Measurements from ENCODE around the gene VDR.
"Not testable (repeated sequence)": the region's sequence is repeated elsewhere in the genome, so short reads cannot be mapped to it uniquely, and the experiment has no call there.

Gene VDR

DNA sequence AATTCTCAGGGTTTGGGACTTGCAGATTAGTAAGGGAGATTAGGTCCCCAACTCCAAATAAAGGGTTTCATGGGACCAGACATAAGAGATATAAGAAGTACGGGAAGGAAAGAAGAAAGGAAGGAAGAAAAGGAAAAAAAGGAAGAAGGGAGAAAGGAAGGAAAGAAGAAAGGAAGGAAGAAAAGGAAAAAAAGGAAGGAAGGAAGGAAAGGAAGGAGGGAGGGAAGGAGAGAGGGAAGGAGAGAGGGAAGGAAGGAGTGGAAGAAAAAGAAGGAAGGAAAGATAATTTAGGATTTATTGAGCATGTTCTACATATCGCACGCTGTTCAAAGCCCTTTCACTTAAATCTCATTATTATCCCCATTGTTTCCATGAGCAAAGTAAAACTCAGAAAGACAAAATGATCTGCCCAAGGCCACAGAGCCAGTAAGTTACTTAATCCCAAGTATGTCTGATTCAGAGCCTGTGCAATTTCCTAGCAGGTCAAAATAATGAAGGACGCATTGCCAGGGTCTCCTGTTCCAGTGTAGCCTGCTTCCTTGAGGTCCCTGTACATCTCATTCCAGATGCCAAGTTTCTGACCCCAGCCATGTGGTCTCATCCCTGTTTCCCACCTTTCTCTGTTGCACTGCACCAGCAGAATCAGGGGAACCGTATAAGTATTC, 81.2 kb downstream of the VDR start:
- DNase-seq = no peak

DNA sequence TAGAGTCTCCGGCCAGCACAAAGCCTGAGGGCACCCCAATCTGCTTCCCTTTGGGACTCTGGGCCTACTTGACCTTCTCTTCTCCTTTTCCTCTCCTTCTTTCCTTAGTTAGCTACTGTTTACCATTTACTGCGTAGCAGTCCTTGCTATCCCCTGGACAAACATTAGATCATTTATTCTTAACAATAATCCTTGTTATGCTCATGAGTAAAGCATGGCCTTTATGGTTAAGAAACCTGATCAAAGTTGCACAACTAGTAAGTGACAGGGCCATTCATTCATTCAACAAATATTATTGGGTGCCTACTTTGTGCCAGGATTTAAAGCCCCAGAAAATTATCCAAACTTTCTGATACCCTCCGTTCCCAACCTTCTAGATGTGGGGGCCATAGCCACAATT, 81.9 kb downstream of the VDR start:
- no peak for DNase-seq

DNA sequence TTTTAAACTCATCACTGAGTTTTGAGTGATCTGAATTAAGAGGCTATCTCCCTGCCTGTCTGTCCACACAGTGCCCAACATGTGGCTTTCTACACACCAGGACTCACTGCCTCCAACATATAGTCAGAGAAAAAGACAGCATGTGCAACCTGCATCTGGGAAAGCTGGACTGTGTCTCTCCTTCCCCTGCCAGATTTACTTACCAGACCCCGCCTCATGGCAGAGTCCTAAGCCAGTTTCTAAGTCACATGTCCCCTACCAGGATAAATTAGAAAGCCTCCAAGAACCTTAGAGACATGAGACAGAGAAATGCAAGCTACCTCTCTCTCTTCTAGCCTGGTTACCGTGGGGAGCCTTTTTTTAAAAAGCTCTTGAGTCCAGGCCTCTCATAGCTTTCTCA, 82.4 kb downstream of the VDR start:
- no peak for DNase-seq

DNA sequence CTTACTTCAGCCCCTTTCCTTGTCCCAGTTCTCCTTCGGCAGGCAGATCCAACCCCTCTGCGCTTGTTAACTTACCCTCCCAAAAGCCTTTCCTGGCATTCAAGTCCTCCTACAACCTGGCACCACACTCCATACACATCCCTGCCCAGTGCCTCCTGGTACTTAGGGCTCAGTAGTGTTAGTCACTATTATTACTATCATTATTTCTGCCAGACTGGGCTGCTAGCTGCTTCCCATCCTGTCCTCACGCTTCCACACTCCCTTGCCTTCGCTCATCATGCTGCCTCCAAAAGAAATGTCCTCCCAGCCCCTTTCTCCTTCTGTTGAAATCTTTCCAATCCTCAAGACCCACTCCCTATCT, 83.5 kb downstream of the VDR start:
- DNase-seq = no peak

DNA sequence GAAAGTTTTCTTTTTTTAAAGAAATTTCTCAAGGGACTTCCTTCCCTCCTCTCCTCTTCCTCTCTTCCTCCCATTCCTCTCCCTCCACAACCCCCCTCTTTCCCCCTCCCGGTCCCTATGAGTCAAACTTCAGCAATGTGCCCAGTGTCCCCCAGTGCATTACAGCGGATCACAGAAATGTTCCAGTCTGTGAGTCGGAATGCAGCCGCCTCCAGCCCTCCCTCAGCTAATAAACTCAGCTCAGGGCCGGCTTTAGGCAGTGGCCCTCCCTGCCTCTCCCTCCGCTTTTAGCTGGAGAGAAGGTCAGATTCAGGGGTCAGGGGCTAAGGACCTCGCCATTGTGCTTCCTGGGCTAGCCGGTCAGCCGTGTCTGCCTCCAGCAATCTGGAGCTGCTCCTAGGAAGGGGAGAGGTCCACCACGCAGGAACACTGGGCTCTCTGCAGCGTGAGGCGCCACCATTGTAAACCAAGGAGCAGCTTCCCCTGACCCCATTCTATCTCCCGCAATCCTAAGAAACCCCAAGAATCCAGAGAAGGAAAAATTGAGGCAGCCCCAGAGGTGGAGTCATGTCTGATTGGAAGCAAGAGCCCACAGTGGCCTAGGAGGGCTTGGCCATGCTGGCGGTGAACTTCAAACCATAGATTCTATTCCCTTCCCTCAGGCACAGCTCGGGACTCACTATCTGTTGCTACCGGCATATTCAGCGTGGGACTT, 84.0 kb downstream of the VDR start:
- DNase-seq = peak; percentile 76 to 83

DNA sequence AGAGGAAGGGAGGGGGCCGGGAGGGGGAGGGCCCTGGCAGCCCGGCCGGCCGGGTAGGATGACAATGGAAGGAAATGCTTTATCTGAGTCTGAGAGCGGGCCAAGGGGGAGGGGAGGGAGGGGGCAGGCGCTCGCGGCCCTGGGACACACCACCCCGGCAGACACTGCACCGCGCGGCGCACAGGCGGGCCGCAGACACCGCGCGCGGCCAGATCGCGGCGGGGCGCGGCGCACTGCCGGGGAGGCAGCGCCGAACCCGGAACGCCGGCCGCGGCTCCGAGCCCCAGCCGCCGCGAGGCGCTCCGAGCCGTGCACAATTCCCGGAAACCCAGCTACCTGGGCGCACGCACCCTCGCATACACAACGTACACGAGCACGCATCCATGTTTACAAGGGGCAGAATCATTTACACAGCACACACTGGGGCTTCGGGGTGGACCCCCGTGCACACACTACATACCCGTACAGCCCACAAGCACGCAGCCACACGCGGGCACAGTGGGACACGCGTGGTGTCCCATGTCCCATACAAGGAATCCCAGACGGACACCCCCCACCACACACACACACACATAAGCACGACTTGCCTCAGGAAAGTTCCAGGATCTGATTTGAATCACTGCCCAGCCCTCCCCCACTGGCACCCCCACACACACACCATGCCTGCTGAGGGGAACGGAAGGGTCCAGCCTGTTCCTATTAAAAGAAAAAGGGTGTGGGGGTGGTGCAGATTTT, 84.7 kb downstream of the VDR start, which contains the start of gene HDAC7:
HDAC7 (minus strand) TSS at position 8 of the 735 bp plus-strand sequence. CDS start 118 bp downstream, outside the sequence.
- DNase-seq = peak in 1 of 2 experiments; percentile 60

DNA sequence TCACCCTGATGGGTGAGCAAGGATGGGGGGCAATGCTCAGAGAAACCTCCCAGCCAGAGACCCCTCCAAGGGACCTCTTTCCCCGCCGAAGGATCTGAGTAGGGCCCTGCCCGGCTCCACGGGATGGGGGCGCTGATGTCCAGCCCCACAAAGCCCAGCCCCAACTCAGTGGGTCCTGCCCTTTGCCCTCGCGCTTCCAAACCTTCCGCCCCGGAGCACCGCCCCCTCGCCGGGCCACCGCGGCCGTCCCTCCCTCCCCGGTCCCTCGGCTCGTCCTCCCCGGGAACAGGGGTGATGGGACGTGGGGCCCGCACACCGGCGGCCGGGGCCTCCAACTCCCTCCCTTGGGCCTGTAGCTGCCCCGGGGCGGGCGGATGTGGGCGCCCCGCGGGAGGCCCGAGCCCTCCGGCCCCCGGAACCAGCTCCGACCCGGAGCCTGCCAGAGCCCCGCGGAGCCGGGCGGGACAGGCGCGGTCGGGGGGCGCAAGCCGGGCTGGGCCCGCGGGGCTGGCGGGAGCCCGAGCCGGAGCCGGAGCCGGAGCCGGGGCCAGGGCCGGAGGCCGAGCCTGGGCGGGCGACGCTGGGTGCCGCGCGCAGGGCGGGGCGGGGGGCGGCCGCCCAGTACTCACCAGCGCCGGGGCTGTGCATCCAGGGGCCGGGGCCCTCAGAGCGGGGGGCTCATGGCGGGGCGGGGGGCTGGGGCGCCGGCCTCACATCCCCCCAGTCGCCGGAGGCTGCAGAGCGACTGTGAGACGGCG, 85.5 kb downstream of the VDR start:
- peak in 1 of 2 experiments; percentile 35 for DNase-seq

DNA sequence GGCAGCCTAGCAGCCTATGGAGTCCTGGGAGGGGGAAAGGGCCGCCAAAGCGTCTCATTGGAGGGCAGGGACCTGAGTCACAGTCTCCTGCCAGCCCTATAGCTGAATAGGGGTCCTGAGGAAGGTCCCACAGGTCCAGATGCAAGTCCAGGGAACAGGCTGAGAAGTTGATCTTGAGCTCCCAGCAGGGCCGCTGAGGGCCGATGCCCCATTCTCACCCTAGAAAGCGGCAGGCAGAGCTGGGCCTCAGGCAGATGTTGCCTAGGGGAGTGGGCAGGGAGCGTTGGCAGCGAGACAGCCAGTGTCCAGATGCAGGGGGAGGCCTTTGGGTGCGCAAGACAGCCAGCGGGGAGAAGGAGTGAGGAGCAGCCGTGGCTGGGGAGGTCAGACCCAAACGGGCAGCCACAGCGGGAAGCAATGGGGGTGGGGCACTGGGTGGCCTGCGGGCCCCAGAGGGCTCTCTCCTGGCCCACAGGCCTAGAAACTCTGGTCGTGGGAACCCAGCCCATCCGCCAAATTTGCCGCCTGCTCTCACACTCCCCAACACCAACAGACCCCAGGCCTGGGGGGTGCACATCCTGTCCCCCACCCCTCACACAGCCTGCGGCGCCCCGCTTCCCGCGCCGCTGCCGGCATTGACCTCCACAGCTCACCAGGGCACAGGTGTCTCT, 86.2 kb downstream of the VDR start:
- peak in 1 of 2 experiments; percentile 43 for DNase-seq

DNA sequence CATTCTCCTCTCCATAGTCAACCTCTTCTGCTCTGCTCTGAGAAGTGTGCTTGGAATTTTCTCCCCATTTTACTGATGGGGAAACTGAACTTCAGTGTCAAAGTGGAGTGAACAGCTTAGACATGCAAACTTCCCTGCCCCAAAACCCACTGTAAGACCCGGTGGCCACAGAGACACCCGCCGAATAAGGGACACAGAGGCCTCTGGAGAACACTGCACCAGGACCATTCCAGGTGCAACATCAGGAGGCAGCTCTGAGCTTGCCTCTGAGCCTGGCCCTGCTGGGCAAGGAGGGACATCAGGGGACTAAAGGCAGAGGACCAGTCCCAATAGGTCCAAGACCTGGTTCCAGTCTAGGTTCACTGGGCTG, 86.8 kb downstream of the VDR start:
- DNase-seq = no peak

DNA sequence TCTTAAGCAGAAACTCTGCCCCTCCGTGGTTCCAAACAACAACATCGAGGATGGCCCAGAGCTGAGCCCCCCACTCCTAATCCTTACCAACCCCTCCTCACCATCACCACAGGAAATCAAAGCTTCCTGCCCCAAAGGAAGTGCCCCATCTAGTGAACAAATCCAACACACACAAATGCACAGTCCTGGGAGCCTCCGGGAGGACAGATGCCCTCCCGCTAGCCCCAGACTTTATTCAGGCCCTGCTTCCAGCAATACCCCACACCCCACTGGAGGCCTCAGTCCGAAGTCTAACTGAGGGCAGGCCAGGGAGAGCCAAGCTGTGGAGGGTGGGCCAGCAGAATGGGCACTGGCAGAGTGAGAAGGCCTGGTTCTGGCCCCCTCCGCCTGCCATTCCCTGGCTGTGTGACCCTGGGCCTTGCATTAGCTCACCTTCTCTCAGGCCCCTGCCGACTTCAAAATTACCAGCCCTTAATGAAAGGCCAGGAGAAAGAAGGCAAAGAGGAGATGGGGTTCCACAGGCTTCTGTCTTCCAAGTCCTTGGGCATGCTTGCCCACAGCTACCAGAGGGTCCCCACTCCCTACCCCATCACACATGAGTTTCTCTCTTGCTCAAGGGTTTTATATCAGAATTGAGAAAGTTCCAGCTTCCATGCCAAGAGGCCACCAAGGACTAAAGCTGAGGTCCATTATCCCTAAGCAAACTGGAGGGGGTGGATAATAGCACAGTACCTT, 87.4 kb downstream of the VDR start:
- DNase-seq = peak in 1 of 2 experiments; percentile 28

DNA sequence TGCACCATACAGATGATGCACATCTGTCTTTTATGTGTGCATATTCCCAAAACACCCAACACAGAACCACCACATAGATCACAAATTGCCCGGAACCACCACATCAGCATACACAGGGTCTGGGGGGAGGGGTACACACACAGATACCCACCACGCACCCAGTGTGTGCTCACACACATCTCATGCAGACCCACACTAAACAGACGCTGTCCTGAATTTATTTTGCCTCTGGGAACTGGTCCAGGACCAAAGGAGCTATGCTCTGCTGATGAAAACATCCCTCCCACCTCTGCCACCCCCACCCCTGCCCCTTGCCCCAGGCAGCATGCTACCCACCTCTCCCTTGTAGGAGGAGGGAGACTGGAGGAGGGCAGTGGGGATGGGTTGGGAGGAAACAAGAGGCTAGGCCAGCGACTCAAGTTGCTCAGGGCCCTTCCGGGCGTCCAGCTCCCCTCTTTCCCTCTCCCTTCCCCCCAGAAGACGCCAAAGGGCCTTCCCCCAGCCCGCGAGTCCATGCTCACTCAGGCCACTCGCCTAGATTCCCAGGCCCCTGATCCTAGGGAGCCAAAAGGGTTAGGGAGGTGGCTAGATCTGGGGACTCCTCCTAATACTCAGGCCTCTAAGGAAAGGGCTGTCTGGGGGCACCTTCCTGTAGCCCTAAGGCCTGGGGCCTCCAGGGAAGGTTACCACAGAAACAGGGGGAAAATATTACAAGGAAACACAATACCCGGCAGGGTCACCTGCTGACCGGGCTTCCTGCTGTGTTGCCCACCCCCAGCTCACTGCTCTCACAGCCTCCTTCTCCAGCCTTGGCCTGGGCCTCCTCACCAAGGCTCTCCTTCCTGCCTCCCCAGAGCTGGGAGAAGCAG, 88.2 kb downstream of the VDR start:
- no peak for DNase-seq

DNA sequence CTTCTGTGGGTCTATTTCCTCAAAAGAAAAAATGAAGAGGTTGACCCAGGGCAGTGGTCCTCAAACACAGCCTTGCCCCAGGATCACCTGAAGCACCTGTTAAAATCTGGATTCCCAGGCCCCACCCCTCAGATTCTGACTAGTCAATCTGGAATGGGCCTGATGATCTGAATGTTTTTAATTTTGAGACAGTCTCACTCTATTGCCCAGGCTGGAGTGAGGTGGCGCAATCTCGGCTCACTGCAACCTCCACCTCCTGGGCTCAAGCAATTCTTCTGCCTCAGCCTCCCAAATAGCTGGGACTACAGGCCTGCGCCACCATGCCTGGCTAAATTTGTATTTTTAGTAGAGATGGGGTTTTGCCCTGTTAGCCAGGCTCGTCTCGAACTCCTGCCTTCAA, 89.3 kb downstream of the VDR start:
- not testable (repeated sequence) for DNase-seq

DNA sequence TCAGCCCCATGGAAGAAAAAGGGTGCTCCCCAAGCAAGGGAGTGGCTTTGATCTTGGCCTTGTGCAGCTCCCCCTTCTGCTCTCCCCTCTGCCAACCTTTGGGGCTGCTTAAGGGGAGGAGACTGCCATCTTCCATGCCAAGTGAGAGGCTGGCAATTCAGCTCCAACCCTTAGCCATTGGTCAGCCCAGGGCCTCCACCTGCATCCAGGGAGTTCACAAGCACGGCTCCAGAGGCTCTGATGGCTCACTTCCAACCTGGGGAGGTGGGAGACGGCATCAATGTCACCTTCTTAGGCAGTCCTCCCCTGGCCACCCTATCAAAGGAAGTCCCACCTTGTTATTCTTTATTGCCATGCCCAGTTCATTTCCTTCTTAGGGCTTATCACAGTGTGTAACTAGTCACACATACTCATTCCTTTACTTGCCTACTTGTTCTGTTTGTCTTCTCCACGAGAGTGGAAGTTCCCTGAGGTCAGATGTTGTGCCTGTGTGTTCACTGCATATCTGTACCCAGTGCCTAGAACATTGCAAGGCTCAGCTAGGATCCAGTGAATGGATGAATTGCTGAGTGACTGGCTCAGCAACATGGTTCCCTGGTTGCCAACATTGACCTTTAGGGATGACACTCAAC, 90.1 kb downstream of the VDR start:
- DNase-seq = no peak

DNA sequence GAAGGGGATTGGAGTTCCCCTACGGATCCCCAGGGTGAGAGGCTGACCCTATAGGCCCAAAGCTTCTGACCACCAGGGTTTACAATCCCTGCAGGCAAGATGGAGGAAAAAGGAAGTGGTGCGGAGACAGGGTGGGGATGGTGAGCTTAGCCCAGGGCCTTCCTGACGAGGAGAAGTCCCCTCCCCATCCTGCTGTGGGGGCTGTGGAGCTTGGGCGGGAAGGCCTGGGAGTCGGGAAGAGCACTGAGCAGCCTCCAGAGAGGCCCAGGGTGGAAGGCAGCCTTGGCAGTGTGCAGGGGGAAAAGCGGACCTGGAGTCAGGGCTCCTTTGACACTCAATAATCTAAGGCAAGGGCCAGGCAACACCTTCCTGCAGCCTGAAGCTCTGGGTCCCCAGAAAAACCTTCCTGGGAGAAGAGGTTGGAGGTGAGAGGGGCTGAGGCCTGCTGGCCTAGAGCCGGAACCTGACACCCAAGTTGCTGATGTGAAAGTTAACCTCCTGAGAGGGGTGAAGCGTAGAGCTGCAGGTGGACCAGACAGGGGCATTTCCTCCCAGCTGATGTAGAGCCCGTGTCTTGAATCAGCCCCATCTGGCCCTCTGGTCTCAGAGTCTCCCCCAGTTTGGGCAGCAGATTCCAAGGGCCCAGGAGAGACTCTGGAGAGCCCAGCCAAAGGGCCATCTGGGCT, 91.1 kb downstream of the VDR start:
- DNase-seq = peak in 1 of 2 experiments; percentile 42

DNA sequence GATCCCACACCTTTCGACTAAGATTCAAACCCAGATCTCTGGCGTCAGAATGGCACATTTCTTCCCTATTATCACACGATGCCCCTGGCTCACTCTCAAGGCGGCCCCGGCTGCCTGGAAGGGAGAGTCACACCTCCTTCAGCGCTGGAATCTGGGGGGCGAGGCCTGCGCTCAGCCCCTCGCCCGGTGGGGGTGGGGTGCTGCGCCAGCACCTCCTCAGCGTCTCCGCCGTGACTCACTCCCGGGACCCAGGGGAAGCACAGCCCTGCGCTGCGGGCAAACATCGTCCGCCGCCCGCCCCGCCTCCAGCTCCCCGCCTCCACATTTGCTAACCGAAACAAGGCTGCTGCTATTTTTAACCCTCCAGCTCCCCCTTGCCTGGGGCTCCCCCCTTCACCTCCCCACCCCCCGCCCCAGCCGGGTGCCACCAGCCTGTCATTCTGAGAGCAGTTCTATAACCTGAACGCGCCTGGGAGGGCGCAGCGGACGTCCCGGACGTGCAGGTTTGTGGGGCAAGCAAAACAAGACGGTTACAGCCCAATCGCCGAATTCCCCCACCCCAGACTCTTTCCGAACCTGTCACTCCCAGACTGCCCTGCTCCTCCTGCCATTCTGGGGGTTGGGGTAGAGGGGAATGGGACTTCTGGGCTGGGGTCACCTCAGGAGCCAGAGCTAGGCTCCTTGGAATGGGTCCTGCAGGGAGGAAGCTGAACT, 91.8 kb downstream of the VDR start:
- peak; percentile 25 to 51 for DNase-seq

DNA sequence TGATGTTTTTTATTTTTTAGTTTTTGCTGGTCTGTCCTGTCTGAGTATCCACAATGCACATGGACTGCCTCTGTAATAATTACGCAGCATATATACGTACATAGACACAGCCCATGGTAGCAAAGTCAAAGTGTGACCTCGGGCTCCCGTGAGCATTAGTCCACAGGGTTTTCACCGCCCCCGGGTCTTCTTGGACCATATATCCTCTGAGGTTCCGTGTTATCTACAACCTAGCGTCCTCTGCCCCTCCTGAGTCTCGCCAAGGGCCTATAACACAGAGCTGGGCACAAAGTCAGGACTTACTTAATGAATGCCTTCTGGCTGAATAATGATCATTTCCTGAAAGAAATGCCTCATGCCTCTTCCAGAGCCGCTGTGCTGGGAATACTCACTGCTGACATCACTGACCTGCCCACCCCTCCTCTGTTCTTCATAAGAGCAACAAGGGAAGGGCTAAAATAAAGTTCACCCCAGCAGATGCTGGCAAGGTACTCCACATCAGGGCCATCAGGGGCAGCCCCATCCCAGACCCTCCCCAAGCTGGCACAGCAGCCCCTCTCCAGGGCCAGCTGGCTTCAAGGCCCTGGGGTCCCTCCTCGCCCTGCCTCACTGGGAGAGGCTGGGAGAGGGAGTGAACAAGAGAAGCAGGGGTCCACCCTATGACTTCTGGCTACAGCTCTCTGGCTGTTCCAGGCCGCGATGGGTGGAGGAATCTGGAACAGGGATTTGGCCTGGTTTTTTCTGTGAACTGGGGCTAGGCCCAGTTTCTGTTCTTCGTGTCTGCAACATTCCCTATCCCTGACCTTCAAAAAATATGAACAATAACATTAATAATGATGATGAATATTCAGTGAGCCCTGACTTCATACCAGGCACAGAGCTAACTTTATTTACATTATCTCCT, 93.0 kb downstream of the VDR start:
- DNase-seq = no peak

DNA sequence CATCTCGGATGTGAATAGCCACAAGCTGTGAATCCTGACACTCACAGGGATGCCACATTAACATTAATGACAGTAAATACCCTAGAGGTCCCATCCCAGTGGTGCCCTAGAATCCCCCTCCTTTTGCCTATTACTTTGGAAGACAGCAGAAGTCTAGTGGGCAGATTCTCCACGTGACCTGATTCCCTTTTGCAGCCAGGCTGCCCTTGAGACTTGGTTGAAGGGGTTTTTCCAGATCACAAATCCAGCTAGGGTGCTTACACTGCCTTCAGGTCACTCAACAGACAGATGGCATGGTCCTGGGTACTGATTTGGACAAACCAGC, 93.8 kb downstream of the VDR start:
- no peak for DNase-seq

DNA sequence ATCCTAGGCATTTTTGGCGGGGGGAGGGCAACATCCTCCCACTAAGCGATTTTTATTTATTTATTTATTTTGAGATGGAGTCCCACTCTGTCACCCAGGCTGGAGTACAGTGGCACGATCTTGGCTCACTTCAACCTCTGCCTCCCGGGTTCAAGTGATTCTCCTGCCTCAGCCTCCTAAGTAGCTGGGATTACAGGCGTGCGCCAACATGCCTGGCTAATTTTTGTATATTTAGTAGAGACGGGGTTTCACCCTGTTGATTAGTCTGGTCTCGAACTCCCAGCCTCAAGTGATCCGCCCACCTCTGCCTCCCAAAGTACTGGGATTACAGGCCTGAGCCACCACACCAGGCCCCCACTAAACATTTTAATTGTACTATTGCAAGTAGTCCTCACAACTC, 95.3 kb downstream of the VDR start:
- DNase-seq = not testable (repeated sequence)
